ENCODE results near the gene ATOSA. TPM values are rescaled to one million over a fixed set of nuclear protein-coding genes. Genes with fewer than 3 reads are reported as not detected.
A peak's percentile ranks its signal among the peaks of the same experiment; 100 is the strongest.

Gene ATOSA
- total and polyA plus RNA-seq, 2 of the 13 experiments (the other 11 are each of a cell fraction or from before 2014, with no cell fraction given) = 6.6 to 16.3 TPM

GRCh38 chr15:52709187-52709981 lies 30.2 kb upstream of the ATOSA start (continued):
- TF ChIP-seq SP5 (CRISPR knock-in tag; IDR thresholded peaks at IDR 0.05; ENCODE audit: borderline replicate concordance, low read depth) (0 out of 2 replicates have a peak, but pooled peaks have one; percentile 46), HNF1B (CRISPR knock-in tag; IDR thresholded peaks at IDR 0.05) (0 out of 2 replicates have a peak, but pooled peaks have one; percentile 42), HOXA5 (CRISPR knock-in tag; IDR thresholded peaks at IDR 0.05) (0 out of 2 replicates have a peak, but pooled peaks have one; percentile 34), DR1 (CRISPR knock-in tag; IDR thresholded peaks at IDR 0.05) (peak; percentile 30; the same call in 1 of the 2 replicates), RARA (CRISPR knock-in tag; IDR thresholded peaks at IDR 0.05) (no peak), TFDP2 (CRISPR knock-in tag; IDR thresholded peaks at IDR 0.05) (no peak), ZNF614 (CRISPR knock-in tag; IDR thresholded peaks at IDR 0.05; ENCODE audit: borderline replicate concordance) (peak; percentile 15; the same call in 1 of the 2 replicates), MED13 (CRISPR knock-in tag; IDR thresholded peaks at IDR 0.05) (no peak), SALL2 (CRISPR knock-in tag; IDR thresholded peaks at IDR 0.05) (peak; percentile 38; the same call in 1 of the 2 replicates), HMGA1 (CRISPR knock-in tag; conservative IDR thresholded peaks at IDR 0.05) (no peak), HNF4A (CRISPR knock-in tag; IDR thresholded peaks at IDR 0.05) (peak; percentile 9), SNAPC2 (CRISPR knock-in tag; IDR thresholded peaks at IDR 0.05) (no peak), ZBTB44 (CRISPR knock-in tag; IDR thresholded peaks at IDR 0.05) (no peak), TEAD3 (CRISPR knock-in tag; optimal IDR thresholded peaks at IDR 0.05; ENCODE audit: borderline replicate concordance) (no peak), BRCA1 (CRISPR knock-in tag; IDR thresholded peaks at IDR 0.05) (0 out of 2 replicates have a peak, but pooled peaks have one; percentile 44), ZMYM4 (CRISPR knock-in tag; IDR thresholded peaks at IDR 0.05) (0 out of 2 replicates have a peak, but pooled peaks have one; percentile 27), ZNF572 (CRISPR knock-in tag; IDR thresholded peaks at IDR 0.05) (no peak), DPF2 (CRISPR knock-in tag; IDR thresholded peaks at IDR 0.05; ENCODE audit: borderline replicate concordance, low read depth) (0 out of 2 replicates have a peak, but pooled peaks have one; percentile 18), MXI1 (IDR thresholded peaks at IDR 0.05; ENCODE audit: borderline replicate concordance, low read depth, low read length) (0 out of 3 replicates have a peak, but pooled peaks have one; percentile 14), THAP11 (CRISPR knock-in tag; IDR thresholded peaks at IDR 0.05) (0 out of 2 replicates have a peak, but pooled peaks have one; percentile 11), ZBTB37 (CRISPR knock-in tag; IDR thresholded peaks at IDR 0.05) (no peak), ZNF724P (CRISPR knock-in tag; IDR thresholded peaks at IDR 0.05; ENCODE audit: borderline replicate concordance) (no peak), HOXA9 (CRISPR knock-in tag; IDR thresholded peaks at IDR 0.05; ENCODE audit: borderline replicate concordance) (no peak), ZNF232 (CRISPR knock-in tag; IDR thresholded peaks at IDR 0.05; ENCODE audit: borderline replicate concordance) (0 out of 2 replicates have a peak, but pooled peaks have one; percentile 43), ZNF264 (CRISPR knock-in tag; IDR thresholded peaks at IDR 0.05) (0 out of 2 replicates have a peak, but pooled peaks have one; percentile 45)

Measured in HepG2 (cell line).